HEK293 (cell line): ENCODE results near the gene DGCR8.

ENCODE experiments used
- CTCF ChIA-PET: fragments of 350-600 bp; formaldehyde crosslinking; extraction: SDS; loops from one replicate; lab custom pipeline; 2021; ENCODE audit warnings: antibody characterized with exemption; lab: Yijun Ruan, JAX
- POLR2A ChIA-PET: fragments of 300-600 bp; formaldehyde crosslinking; extraction: SDS; loops from one replicate; lab custom pipeline; 2020; ENCODE audit warnings: antibody characterized with exemption, inconsistent platforms; lab: Yijun Ruan, JAX
- H3K27ac ChIP-seq: fragments of 200-500 bp; sonication (Bioruptor generic); 2 replicates; pipeline ENCODE4 v1.5.1; 2014; ENCODE audit warnings: low read depth, low read length, control low read depth, inconsistent platforms; ENCODE audit errors: extremely low read depth
- H3K36me3 ChIP-seq, 2 experiments: fragments of 200-500 bp in 1 of 2; sonication (Bioruptor generic) in 1 of 2; 1 replicate in 1 of 2; 2 replicates in 1 of 2; pipeline ENCODE4 v1.5.1; 2014 to 2017; ENCODE audit warnings: inconsistent platforms in 2 of 2, low read length in 2 of 2; ENCODE audit not compliant: control insufficient read depth in 2 of 2, insufficient read depth in 1 of 2
- H3K4me1 ChIP-seq: fragments of 200-500 bp; sonication (Bioruptor generic); 2 replicates; pipeline ENCODE4 v1.5.1; 2014; ENCODE audit warnings: mild to moderate bottlenecking, low read length, inconsistent platforms; ENCODE audit not compliant: control insufficient read depth, insufficient read depth
- H3K4me3 ChIP-seq: 2 replicates; pipeline ENCODE4 v1.5.1; 2011; ENCODE audit warnings: low read depth, mild to moderate bottlenecking, control low read depth, low read length, moderate library complexity
- H3K9me3 ChIP-seq: fragments of 200-500 bp; sonication (Bioruptor generic); 2 replicates; pipeline ENCODE4 v1.5.1; 2014; ENCODE audit warnings: low read depth, low read length, inconsistent platforms; ENCODE audit not compliant: control insufficient read depth, insufficient read depth
- GLIS1 ChIP-seq: fragments of 450-650 bp; formaldehyde crosslinking; IDR thresholded peaks from 2 replicates; pipeline ENCODE4 v1.5.1; 2016; ENCODE audit warnings: missing biosample characterization, missing genetic modification characterization
- KLF10 ChIP-seq: fragments of 450-650 bp; IDR thresholded peaks from 2 replicates; pipeline ENCODE4 v1.5.1; 2018; ENCODE audit warnings: missing biosample characterization, mild to moderate bottlenecking, missing genetic modification characterization
- KLF8 ChIP-seq: fragments of 450-650 bp; formaldehyde crosslinking; IDR thresholded peaks from 2 replicates; pipeline ENCODE4 v1.5.1; 2016; ENCODE audit warnings: missing biosample characterization, missing genetic modification characterization
- KLF9 ChIP-seq: fragments of 450-650 bp; formaldehyde crosslinking; IDR thresholded peaks from 2 replicates; pipeline ENCODE4 v1.5.1; 2016; ENCODE audit warnings: missing biosample characterization, missing genetic modification characterization, low read depth
- ZBTB17 ChIP-seq: fragments of 450-650 bp; formaldehyde crosslinking; IDR thresholded peaks from 2 replicates; pipeline ENCODE4 v1.5.1; 2016; ENCODE audit warnings: missing biosample characterization, missing genetic modification characterization
- ZBTB20 ChIP-seq: fragments of 450-650 bp; formaldehyde crosslinking; IDR thresholded peaks from 2 replicates; pipeline ENCODE4 v1.5.1; 2016; ENCODE audit warnings: missing biosample characterization, missing genetic modification characterization
- ZBTB8A ChIP-seq: fragments of 450-650 bp; formaldehyde crosslinking; IDR thresholded peaks from 2 replicates; pipeline ENCODE4 v1.5.1; 2016; ENCODE audit warnings: missing biosample characterization, missing genetic modification characterization
- ZFHX2 ChIP-seq: fragments of 450-650 bp; formaldehyde crosslinking; conservative IDR thresholded peaks from 2 replicates; pipeline ENCODE4 v1.5.1; 2016; ENCODE audit warnings: missing biosample characterization, missing genetic modification characterization
- ZFP69B ChIP-seq: fragments of 450-650 bp; formaldehyde crosslinking; IDR thresholded peaks from 2 replicates; pipeline ENCODE4 v1.5.1; 2016; ENCODE audit warnings: missing biosample characterization, missing genetic modification characterization
- ZNF341 ChIP-seq: fragments of 450-650 bp; formaldehyde crosslinking; IDR thresholded peaks from 2 replicates; pipeline ENCODE4; 2016; ENCODE audit warnings: low read depth, missing biosample characterization, missing genetic modification characterization
- ZNF350 ChIP-seq: fragments of 450-650 bp; formaldehyde crosslinking; IDR thresholded peaks from 2 replicates; pipeline ENCODE4 v1.5.0; 2017; ENCODE audit warnings: missing biosample characterization, mild to moderate bottlenecking, missing genetic modification characterization
- ZNF707 ChIP-seq: fragments of 450-650 bp; formaldehyde crosslinking; IDR thresholded peaks from 2 replicates; pipeline ENCODE4 v1.5.1; 2016; ENCODE audit warnings: missing biosample characterization, missing genetic modification characterization
- ZNF76 ChIP-seq: fragments of 450-650 bp; formaldehyde crosslinking; IDR thresholded peaks from 2 replicates; pipeline ENCODE4; 2016; ENCODE audit warnings: low read depth, missing biosample characterization, missing genetic modification characterization, borderline replicate concordance
- ZXDB ChIP-seq: fragments of 450-650 bp; formaldehyde crosslinking; IDR thresholded peaks from 2 replicates; pipeline ENCODE4 v1.5.1; 2016; ENCODE audit warnings: missing biosample characterization, missing genetic modification characterization
- TF ChIP-seq, protein P1 (sequence below): fragments of 450-650 bp; formaldehyde crosslinking; IDR thresholded peaks from 2 replicates; pipeline ENCODE4 v1.5.1; 2017; ENCODE audit warnings: missing biosample characterization, missing genetic modification characterization
- TF ChIP-seq, protein P2 (sequence below): fragments of 450-650 bp; formaldehyde crosslinking; IDR thresholded peaks from 2 replicates; pipeline ENCODE4 v1.5.1; 2016; ENCODE audit warnings: missing biosample characterization, missing genetic modification characterization
- TF ChIP-seq, protein P3 (sequence below): fragments of 450-650 bp; formaldehyde crosslinking; IDR thresholded peaks from 2 replicates; pipeline ENCODE4 v1.5.1; 2016; ENCODE audit warnings: missing biosample characterization, missing genetic modification characterization
- TF ChIP-seq, protein P4 (sequence below): fragments of 450-650 bp; formaldehyde crosslinking; IDR thresholded peaks from 2 replicates; pipeline ENCODE4 v1.5.1; 2016; ENCODE audit warnings: missing biosample characterization, missing genetic modification characterization, borderline replicate concordance
- TF ChIP-seq, protein P5 (sequence below): fragments of 450-650 bp; formaldehyde crosslinking; IDR thresholded peaks from 2 replicates; pipeline ENCODE4 v1.5.1; 2016; ENCODE audit warnings: missing biosample characterization, missing genetic modification characterization
- TF ChIP-seq, protein P6 (sequence below): fragments of 450-650 bp; formaldehyde crosslinking; optimal IDR thresholded peaks from 2 replicates; pipeline ENCODE3; 2016; ENCODE audit warnings: missing biosample characterization, mild to moderate bottlenecking, missing genetic modification characterization

The DGCR8 gene

DNA sequence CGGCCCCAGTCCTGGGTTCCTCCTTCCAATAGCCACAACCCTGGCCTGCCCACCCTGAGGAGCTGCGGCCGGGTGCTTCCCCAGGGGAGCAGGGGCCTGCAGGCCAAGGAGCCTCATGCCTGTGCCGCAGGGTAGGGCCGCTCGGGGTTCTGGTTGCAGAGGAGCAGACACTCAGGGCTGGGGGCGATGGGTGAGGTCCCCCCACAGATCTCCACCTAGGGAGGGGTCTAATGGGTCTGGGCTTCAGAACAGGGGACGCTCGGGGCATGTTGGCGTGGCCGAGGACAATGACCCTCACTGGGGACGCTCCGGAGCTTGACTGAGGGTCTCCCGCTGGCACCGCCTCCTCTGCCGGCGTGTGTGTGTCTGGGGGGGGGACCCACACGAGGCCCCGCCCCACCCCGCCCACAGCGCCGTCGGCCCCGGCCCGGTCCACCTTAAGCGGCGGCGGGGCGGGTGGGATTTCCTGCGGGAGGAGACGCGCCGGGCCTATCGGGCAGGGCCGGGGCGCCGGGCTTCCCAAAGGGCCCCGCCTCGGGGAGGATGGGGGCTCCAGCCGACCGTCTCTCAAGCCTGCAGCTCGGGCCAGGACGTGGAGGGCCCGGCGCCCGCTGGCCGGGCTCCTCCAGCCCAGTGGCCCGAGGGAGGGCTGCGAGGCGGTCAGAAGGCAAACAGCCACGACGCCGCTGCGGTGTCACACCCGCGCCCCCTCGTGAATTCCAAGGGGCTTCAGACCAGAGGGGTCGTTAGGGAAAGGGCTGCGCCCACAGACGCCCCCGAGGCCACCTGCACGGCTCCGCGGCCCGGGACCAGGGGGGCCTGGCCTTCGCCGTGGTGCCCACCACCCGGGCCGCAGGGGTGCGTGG is 50.9 kb downstream of the DGCR8 start:
- peak overlapping the region; percentile 69 for H3K4me3 ChIP-seq
- H3K36me3 ChIP-seq: peaks cover 0 to 36% of the 10 kb centered on the region in 2 experiments; a peak in 1 of 3 replicates
- ChIA-PET CTCF (interaction anchor here (0.9 kb wide), 1 partner anchor 183 kb away, joined by 4 read pairs; no protein-coding TSS in a partner anchor), POLR2A (interaction anchor here (1.0 to 4.9 kb wide), 2 partner anchors 12 to 18 kb away, joined by 3 to 62 read pairs; partner anchors contain the start of genes RANBP1 and TRMT2A)
- no peaks in the 10 kb centered on the region for H3K9me3 ChIP-seq
- peaks cover 5% of the 10 kb centered on the region; the same call in 1 of the 2 replicates for H3K4me1 ChIP-seq
- peak overlapping the region; percentile 82 for H3K27ac ChIP-seq
- TF ChIP-seq, protein P1, sequence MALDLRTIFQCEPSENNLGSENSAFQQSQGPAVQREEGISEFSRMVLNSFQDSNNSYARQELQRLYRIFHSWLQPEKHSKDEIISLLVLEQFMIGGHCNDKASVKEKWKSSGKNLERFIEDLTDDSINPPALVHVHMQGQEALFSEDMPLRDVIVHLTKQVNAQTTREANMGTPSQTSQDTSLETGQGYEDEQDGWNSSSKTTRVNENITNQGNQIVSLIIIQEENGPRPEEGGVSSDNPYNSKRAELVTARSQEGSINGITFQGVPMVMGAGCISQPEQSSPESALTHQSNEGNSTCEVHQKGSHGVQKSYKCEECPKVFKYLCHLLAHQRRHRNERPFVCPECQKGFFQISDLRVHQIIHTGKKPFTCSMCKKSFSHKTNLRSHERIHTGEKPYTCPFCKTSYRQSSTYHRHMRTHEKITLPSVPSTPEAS (tag by site-specific recombination): no peak
- TF ChIP-seq KLF8 (tag by site-specific recombination) (peak; percentile 72; the same call in 1 of the 2 replicates), ZBTB17 (tag by site-specific recombination) (0 out of 2 replicates have a peak, but pooled peaks have one; percentile 52), KLF10 (tag by site-specific recombination) (peak; percentile 48; the same call in 1 of the 2 replicates), ZFP69B (tag by site-specific recombination) (peak; percentile 58; the same call in 1 of the 2 replicates), GLIS1 (tag by site-specific recombination) (peak; percentile 37), ZXDB (tag by site-specific recombination) (0 out of 2 replicates have a peak, but pooled peaks have one; percentile 27), ZBTB8A (tag by site-specific recombination) (peak; percentile 95), ZNF350 (tag by site-specific recombination) (no peak), ZBTB20 (tag by site-specific recombination) (peak; percentile 24; the same call in 1 of the 2 replicates), ZNF341 (tag by site-specific recombination) (no peak), KLF9 (peak; percentile 84), ZNF76 (tag by site-specific recombination) (peak; percentile 63; the same call in 1 of the 2 replicates), ZNF707 (no peak), ZFHX2 (tag by site-specific recombination) (peak; percentile 44; the same call in 1 of the 2 replicates)
- TF ChIP-seq, protein P2, sequence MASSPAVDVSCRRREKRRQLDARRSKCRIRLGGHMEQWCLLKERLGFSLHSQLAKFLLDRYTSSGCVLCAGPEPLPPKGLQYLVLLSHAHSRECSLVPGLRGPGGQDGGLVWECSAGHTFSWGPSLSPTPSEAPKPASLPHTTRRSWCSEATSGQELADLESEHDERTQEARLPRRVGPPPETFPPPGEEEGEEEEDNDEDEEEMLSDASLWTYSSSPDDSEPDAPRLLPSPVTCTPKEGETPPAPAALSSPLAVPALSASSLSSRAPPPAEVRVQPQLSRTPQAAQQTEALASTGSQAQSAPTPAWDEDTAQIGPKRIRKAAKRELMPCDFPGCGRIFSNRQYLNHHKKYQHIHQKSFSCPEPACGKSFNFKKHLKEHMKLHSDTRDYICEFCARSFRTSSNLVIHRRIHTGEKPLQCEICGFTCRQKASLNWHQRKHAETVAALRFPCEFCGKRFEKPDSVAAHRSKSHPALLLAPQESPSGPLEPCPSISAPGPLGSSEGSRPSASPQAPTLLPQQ: peak; percentile 62; the same call in 1 of the 2 replicates
- TF ChIP-seq, protein P3, sequence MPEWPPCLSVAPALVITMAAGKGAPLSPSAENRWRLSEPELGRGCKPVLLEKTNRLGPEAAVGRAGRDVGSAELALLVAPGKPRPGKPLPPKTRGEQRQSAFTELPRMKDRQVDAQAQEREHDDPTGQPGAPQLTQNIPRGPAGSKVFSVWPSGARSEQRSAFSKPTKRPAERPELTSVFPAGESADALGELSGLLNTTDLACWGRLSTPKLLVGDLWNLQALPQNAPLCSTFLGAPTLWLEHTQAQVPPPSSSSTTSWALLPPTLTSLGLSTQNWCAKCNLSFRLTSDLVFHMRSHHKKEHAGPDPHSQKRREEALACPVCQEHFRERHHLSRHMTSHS (tag by site-specific recombination): no peak
- TF ChIP-seq, protein P4, sequence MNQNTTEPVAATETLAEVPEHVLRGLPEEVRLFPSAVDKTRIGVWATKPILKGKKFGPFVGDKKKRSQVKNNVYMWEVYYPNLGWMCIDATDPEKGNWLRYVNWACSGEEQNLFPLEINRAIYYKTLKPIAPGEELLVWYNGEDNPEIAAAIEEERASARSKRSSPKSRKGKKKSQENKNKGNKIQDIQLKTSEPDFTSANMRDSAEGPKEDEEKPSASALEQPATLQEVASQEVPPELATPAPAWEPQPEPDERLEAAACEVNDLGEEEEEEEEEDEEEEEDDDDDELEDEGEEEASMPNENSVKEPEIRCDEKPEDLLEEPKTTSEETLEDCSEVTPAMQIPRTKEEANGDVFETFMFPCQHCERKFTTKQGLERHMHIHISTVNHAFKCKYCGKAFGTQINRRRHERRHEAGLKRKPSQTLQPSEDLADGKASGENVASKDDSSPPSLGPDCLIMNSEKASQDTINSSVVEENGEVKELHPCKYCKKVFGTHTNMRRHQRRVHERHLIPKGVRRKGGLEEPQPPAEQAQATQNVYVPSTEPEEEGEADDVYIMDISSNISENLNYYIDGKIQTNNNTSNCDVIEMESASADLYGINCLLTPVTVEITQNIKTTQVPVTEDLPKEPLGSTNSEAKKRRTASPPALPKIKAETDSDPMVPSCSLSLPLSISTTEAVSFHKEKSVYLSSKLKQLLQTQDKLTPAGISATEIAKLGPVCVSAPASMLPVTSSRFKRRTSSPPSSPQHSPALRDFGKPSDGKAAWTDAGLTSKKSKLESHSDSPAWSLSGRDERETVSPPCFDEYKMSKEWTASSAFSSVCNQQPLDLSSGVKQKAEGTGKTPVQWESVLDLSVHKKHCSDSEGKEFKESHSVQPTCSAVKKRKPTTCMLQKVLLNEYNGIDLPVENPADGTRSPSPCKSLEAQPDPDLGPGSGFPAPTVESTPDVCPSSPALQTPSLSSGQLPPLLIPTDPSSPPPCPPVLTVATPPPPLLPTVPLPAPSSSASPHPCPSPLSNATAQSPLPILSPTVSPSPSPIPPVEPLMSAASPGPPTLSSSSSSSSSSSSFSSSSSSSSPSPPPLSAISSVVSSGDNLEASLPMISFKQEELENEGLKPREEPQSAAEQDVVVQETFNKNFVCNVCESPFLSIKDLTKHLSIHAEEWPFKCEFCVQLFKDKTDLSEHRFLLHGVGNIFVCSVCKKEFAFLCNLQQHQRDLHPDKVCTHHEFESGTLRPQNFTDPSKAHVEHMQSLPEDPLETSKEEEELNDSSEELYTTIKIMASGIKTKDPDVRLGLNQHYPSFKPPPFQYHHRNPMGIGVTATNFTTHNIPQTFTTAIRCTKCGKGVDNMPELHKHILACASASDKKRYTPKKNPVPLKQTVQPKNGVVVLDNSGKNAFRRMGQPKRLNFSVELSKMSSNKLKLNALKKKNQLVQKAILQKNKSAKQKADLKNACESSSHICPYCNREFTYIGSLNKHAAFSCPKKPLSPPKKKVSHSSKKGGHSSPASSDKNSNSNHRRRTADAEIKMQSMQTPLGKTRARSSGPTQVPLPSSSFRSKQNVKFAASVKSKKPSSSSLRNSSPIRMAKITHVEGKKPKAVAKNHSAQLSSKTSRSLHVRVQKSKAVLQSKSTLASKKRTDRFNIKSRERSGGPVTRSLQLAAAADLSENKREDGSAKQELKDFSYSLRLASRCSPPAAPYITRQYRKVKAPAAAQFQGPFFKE: no peak
- TF ChIP-seq, protein P5, sequence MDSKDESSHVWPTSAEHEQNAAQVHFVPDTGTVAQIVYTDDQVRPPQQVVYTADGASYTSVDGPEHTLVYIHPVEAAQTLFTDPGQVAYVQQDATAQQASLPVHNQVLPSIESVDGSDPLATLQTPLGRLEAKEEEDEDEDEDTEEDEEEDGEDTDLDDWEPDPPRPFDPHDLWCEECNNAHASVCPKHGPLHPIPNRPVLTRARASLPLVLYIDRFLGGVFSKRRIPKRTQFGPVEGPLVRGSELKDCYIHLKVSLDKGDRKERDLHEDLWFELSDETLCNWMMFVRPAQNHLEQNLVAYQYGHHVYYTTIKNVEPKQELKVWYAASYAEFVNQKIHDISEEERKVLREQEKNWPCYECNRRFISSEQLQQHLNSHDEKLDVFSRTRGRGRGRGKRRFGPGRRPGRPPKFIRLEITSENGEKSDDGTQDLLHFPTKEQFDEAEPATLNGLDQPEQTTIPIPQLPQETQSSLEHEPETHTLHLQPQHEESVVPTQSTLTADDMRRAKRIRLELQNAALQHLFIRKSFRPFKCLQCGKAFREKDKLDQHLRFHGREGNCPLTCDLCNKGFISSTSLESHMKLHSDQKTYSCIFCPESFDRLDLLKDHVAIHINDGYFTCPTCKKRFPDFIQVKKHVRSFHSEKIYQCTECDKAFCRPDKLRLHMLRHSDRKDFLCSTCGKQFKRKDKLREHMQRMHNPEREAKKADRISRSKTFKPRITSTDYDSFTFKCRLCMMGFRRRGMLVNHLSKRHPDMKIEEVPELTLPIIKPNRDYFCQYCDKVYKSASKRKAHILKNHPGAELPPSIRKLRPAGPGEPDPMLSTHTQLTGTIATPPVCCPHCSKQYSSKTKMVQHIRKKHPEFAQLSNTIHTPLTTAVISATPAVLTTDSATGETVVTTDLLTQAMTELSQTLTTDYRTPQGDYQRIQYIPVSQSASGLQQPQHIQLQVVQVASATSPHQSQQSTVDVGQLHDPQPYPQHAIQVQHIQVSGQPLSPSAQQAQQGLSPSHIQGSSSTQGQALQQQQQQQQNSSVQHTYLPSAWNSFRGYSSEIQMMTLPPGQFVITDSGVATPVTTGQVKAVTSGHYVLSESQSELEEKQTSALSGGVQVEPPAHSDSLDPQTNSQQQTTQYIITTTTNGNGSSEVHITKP (tag by site-specific recombination): peak; percentile 47
- TF ChIP-seq, protein P6, sequence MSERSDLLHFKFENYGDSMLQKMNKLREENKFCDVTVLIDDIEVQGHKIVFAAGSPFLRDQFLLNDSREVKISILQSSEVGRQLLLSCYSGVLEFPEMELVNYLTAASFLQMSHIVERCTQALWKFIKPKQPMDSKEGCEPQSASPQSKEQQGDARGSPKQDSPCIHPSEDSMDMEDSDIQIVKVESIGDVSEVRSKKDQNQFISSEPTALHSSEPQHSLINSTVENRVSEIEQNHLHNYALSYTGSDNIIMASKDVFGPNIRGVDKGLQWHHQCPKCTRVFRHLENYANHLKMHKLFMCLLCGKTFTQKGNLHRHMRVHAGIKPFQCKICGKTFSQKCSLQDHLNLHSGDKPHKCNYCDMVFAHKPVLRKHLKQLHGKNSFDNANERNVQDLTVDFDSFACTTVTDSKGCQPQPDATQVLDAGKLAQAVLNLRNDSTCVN: peak; percentile 44
